Sigmoid colon (tissue), 4 donors: ENCODE data around the gene KATNAL2.
"Not testable (repeated sequence)": the region's sequence is repeated elsewhere in the genome, so short reads cannot be mapped to it uniquely, and the experiment has no call there.

Experiments
- POLR2A ChIP-seq, 2 donors: fragments of 450-650 bp; IDR thresholded peaks; one replicate each; pipeline ENCODE4 v1.6.1; 2016; ENCODE audit warnings: antibody characterized with exemption in 2 of 2, mild to moderate bottlenecking in 2 of 2, moderate library complexity in 2 of 2
- POLR2AphosphoS5 ChIP-seq, 4 donors: sonication (generic); formaldehyde crosslinking; IDR thresholded peaks; one replicate each; pipeline ENCODE4 v1.6.1; 2017; ENCODE audit warnings: antibody characterized with exemption in 4 of 4
- TF ChIP-seq, protein P1 (sequence below), 4 experiments: fragments of 450-650 bp in 3 of 4; fragments of 200-600 bp in 1 of 4; IDR thresholded peaks; one replicate each; pipeline ENCODE4 v1.5.1; 2016 to 2019; ENCODE audit warnings: antibody characterized with exemption in 4 of 4, mild to moderate bottlenecking in 3 of 4, moderate library complexity in 2 of 4

DNA sequence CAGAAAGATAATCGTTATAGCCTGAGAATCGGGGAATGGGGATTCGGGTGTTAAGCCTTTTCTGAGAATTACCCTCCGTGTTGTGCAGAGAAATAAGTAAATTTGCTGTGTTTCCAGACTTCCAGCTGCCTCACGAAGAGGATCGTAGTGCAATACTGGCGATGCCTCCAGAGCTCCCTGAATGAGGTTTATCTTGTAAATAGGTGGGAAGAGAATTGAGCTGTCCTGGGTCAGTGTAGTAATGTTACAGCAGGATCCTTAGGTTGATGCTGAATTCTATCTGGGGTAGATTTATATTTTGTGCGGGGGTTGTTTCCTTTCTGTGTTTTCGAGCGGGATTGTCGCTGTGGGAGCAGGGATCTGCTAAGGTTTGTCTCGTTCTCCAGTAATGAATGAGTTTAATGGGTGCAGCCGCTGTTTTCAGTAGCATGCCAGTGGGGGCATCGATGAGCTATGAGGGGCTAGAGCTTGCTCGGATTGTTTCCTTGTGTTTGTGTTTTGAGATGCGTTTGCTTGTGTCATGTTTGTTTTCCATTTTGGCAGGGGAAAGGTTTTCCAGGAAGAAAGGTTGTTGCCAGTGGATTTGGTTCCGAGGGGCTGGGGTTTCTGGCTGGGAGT lies 108.3 kb downstream of the KATNAL2 start:
- TF ChIP-seq, protein P1, sequence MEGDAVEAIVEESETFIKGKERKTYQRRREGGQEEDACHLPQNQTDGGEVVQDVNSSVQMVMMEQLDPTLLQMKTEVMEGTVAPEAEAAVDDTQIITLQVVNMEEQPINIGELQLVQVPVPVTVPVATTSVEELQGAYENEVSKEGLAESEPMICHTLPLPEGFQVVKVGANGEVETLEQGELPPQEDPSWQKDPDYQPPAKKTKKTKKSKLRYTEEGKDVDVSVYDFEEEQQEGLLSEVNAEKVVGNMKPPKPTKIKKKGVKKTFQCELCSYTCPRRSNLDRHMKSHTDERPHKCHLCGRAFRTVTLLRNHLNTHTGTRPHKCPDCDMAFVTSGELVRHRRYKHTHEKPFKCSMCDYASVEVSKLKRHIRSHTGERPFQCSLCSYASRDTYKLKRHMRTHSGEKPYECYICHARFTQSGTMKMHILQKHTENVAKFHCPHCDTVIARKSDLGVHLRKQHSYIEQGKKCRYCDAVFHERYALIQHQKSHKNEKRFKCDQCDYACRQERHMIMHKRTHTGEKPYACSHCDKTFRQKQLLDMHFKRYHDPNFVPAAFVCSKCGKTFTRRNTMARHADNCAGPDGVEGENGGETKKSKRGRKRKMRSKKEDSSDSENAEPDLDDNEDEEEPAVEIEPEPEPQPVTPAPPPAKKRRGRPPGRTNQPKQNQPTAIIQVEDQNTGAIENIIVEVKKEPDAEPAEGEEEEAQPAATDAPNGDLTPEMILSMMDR (IDR thresholded peaks at IDR 0.05): not testable (repeated sequence)
- TF ChIP-seq POLR2A, POLR2AphosphoS5 (IDR thresholded peaks at IDR 0.05): not testable (repeated sequence)
